Astrocyte of the cerebellum (primary cell): ENCODE measurements around the gene DIAPH1.

Experiments
- DNase-seq: peaks from one replicate; pipeline ENCODE4 v3.0.0-alpha.2; 2011; ENCODE audit warnings: low read depth
- H3K4me3 ChIP-seq: 2 replicates; pipeline ENCODE4 v1.5.1; 2011; ENCODE audit warnings: mild to moderate bottlenecking, low read depth, low read length, moderate library complexity
- in situ Hi-C: cut with HindIII; loops from 2 replicates; pipeline ENCODE4 v1.10.0; 2017; ENCODE audit warnings: low sequenced_read_pairs
- TF ChIP-seq, protein P1 (sequence below): IDR thresholded peaks from 2 replicates; pipeline ENCODE4 v1.5.1; 2012; ENCODE audit warnings: low read length, low read depth, moderate library complexity, mild to moderate bottlenecking; ENCODE audit errors: missing control alignments

The DIAPH1 gene

DNA sequence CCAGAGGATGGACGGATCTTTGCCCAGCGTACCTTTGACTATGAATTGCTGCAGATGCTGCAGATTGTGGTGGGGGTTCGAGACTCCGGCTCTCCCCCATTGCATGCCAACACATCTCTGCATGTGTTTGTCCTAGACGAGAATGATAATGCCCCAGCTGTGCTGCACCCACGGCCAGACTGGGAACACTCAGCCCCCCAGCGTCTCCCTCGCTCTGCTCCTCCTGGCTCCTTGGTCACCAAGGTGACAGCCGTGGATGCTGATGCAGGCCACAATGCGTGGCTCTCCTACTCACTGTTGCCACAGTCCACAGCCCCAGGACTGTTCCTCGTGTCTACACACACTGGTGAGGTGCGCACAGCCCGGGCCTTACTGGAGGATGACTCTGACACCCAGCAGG lies 128.0 kb downstream of the DIAPH1 start:
- TF ChIP-seq, protein P1, sequence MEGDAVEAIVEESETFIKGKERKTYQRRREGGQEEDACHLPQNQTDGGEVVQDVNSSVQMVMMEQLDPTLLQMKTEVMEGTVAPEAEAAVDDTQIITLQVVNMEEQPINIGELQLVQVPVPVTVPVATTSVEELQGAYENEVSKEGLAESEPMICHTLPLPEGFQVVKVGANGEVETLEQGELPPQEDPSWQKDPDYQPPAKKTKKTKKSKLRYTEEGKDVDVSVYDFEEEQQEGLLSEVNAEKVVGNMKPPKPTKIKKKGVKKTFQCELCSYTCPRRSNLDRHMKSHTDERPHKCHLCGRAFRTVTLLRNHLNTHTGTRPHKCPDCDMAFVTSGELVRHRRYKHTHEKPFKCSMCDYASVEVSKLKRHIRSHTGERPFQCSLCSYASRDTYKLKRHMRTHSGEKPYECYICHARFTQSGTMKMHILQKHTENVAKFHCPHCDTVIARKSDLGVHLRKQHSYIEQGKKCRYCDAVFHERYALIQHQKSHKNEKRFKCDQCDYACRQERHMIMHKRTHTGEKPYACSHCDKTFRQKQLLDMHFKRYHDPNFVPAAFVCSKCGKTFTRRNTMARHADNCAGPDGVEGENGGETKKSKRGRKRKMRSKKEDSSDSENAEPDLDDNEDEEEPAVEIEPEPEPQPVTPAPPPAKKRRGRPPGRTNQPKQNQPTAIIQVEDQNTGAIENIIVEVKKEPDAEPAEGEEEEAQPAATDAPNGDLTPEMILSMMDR = no peak
- no peak for DNase-seq
- no peak overlapping the region for H3K4me3 ChIP-seq
- in situ Hi-C loops = no loop called here

DNA sequence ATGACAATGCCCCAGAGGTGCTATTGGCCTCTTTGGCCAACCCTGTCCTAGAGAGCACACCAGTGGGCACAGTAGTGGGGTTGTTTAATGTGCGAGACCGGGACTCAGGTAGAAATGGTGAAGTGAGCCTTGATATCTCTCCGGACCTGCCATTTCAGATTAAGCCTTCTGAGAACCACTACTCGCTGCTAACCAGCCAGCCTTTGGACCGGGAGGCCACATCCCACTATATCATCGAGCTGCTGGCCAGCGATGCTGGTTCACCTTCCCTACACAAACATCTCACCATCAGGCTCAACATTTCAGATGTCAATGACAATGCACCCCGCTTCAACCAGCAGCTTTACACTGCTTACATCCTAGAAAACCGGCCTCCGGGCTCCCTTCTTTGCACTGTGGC lies 128.5 kb downstream of the DIAPH1 start:
- in situ Hi-C loops = no loop called here
- DNase-seq = no peak
- no peak overlapping the region for H3K4me3 ChIP-seq
- TF ChIP-seq, protein P1 = no peak

DNA sequence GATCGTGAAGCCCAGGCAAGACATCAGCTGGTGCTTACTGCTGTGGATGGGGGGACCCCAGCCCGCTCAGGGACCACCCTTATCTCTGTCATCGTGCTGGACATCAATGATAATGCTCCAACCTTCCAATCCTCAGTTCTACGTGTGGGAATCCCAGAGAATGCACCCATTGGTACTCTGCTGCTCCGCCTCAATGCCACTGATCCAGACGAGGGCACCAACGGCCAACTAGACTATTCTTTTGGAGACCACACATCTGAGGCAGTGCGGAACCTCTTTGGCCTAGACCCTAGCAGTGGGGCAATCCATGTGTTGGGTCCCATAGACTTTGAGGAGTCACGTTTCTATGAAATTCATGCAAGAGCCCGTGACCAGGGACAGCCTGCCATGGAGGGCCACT lies 129.0 kb downstream of the DIAPH1 start:
- TF ChIP-seq, protein P1 = no peak
- DNase-seq = no peak
- in situ Hi-C loops = no loop called here
- H3K4me3 ChIP-seq = no peak overlapping the region

DNA sequence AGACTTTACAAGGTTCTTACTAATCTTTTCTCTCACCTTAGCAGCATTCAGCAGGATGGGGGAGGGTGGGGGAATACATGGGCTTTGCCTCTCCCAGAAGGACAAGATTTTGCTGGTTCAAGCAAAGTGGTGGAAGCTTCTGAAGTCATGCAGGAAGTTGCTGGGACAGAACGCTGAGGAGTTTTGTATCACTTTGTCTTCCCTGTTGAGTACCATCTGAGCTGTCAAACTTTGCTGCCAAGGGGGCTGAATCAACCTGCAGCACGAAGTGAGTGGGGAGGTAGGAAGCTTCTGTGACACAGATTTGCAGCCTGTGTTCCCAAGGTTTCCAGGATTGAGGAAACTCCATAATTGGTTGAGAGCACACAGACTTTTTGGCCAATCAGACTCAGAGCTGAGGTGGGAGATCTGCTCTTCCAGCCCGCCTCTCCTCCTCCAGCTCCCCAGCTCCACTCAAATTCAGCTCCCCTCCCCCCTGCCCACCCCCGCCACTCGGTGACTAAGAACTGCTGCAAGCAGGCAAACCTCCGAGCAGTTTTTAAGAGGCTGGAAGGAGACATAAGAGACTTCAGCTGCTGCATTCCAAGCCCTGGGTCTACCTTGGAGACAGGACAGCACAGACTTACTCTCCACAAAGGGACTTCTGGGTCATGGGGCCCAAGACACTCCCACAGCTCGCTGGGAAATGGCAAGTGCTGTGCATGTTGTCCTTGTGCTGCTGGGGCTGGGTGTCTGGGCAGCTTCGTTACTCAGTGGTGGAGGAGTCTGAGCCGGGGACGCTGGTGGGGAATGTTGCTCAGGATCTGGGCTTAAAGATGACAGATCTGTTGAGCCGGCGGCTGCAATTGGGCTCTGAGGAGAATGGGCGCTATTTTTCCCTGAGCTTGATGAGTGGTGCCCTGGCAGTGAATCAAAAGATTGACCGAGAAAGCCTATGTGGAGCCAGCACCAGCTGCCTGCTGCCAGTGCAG lies 129.9 kb downstream of the DIAPH1 start, which contains the start of gene PCDHGC5:
Gene PCDHGC5, plus strand, starts transcription at position 491 of the 971 bp plus-strand sequence. Its CDS starts 160 bp downstream, at position 651.
- in situ Hi-C loops = no loop called here
- peak within 1 kb of the TSS; percentile 3 for H3K4me3 ChIP-seq

DNA sequence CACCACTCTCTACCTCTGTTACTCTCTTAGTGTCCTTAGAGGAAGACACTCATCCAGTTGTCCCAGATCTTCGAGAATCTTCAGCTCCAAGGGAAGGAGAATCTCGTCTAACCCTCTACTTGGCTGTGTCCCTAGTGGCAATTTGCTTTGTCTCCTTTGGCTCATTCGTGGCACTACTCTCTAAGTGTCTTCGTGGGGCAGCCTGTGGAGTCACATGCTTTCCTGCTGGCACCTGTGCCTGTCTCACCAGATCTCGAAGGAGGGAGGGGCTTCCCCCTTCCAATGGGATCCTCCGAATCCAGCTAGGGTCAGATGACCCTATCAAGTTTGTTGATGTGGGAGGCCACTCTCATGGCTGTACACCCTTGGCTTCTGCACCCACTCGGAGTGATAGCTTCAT lies 131.7 kb downstream of the DIAPH1 start:
- TF ChIP-seq, protein P1 = no peak
- DNase-seq = no peak
- H3K4me3 ChIP-seq = no peak overlapping the region
- in situ Hi-C loops = no loop called here

More for the DNA sequence above, 129.9 kb downstream of the DIAPH1 start, which contains the start of gene PCDHGC5:
- TF ChIP-seq, protein P1 = no peak
- DNase-seq = no peak

DNA sequence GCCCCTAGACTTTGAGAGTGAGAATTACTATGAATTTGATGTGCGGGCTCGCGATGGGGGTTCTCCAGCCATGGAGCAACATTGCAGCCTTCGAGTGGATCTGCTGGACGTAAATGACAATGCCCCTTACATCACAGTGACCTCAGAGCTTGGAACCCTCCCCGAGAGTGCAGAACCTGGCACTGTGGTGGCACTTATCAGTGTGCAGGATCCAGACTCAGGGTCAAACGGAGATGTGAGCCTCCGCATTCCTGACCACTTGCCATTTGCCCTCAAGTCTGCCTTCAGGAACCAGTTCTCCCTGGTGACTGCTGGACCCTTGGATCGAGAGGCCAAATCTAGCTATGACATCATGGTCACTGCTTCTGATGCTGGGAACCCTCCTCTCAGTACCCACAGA lies 132.7 kb downstream of the DIAPH1 start:
- TF ChIP-seq, protein P1 = no peak
- DNase-seq = no peak
- H3K4me3 ChIP-seq = no peak overlapping the region
- in situ Hi-C loops = no loop called here
